ENCODE measurements around the gene LHB.

- TF ChIP-seq POLR2A (IDR thresholded peaks at IDR 0.05) (no peak), CTCF (IDR thresholded peaks at IDR 0.05) (no peak)
These were observed 39.4 kb upstream of the LHB start for GRCh38 chr19:49056101-49056901.

Data from breast epithelium (tissue), 3 donors.